ENCODE data around the gene OR52E5. TPM values are rescaled to one million over a fixed set of nuclear protein-coding genes. Genes with fewer than 3 reads are reported as not detected.

Gene OR52E5
- total RNA-seq, 1 experiment from 2014 or later = not detected

GRCh38 chr11:5941951-5942350, 48.9 kb downstream of the OR52E5 start, which contains the start of gene OR56A3:
OR56A3 (plus strand) TSS chr11:5942251; CDS start chr11:5947347, 5,096 bp downstream.
- intact Hi-C loops (cut with micrococcal nuclease; ENCODE audit: unreplicated experiment) = no loop called here
- Mint-ChIP-seq H3K4me1 (ENCODE audit: low read depth, unreplicated experiment) (no peaks in the 10 kb centered on the region), H3K36me3 (ENCODE audit: insufficient read depth, unreplicated experiment) (no peaks in the 10 kb centered on the region), H3K9me3 (ENCODE audit: unreplicated experiment) (peaks cover 9% of the 10 kb centered on the region), H3K27me3 (ENCODE audit: insufficient read depth, unreplicated experiment) (peaks cover 13% of the 10 kb centered on the region), H3K27ac (ENCODE audit: unreplicated experiment) (no peak within 1 kb of the TSS), H3K4me3 (ENCODE audit: unreplicated experiment) (no peak within 1 kb of the TSS)
- TF ChIP-seq CTCF (IDR thresholded peaks at IDR 0.05; ENCODE audit: insufficient read depth in 1 of 2, low read depth in 1 of 2, low read length in 1 of 2, severe bottlenecking in 1 of 2, unreplicated experiment in 1 of 2) = no peak
- no peaks in the 10 kb centered on the region for H3K9me3 ChIP-seq
- CTCF ChIA-PET = interaction anchor here (0.5 kb wide), 1 partner anchor 363 kb away, joined by 3 read pairs; no protein-coding TSS in a partner anchor
- no peaks in the 10 kb centered on the region for H3K27me3 ChIP-seq (replicated peaks; ENCODE audit: control insufficient read depth, insufficient read depth, low read length)
- DNase-seq = no peak
- H3K4me3 ChIP-seq (ENCODE audit: low read depth, low read length) = no peak within 1 kb of the TSS
- no TSS peak for BruUV-seq (replicated peaks)
- H3K4me1 ChIP-seq = no peaks in the 10 kb centered on the region
- POLR2A ChIA-PET = no interaction called here
- no peaks in the 10 kb centered on the region for H3K36me3 ChIP-seq (ENCODE audit: control insufficient read depth, insufficient read depth, low read length)

Other genes with a start within 250 kb of the OR52E5 start
- gene TRIM5, start 208.1 kb upstream of the OR52E5 start, total RNA-seq (2022) = 21.9 and 25.2 TPM in 2 replicates
- gene TRIM22, start 203.4 kb upstream of the OR52E5 start, total RNA-seq (2022) = 0.58 TPM in 1 of 2 replicates, not detected in the other
- gene OR56B1, start 156.8 kb upstream of the OR52E5 start, total RNA-seq (2022) = not detected in 2 replicates
- not detected in 2 replicates for gene OR52N4, start 139.0 kb upstream of the OR52E5 start, total RNA-seq (2022)
- gene OR52N5, start 109.9 kb upstream of the OR52E5 start, total RNA-seq (2022) = not detected in 2 replicates
- not detected in 2 replicates for gene OR52N1, start 101.9 kb upstream of the OR52E5 start, total RNA-seq (2022)
- gene OR52N2, start 84.3 kb upstream of the OR52E5 start, total RNA-seq (2022) = not detected in 2 replicates
- gene OR52E6, start 51.3 kb upstream of the OR52E5 start, total RNA-seq (2022) = not detected in 2 replicates
- not detected in 2 replicates for gene OR52E8, start 35.5 kb upstream of the OR52E5 start, total RNA-seq (2022)
- gene OR52E4, start 12.6 kb upstream of the OR52E5 start, total RNA-seq (2022) = not detected in 2 replicates
- gene OR56A3, start 49.0 kb downstream of the OR52E5 start, total RNA-seq (2022) = not detected in 2 replicates
- gene OR56A5, start 75.3 kb downstream of the OR52E5 start, total RNA-seq (2022) = not detected in 2 replicates
- gene OR52L1, start 93.8 kb downstream of the OR52E5 start, total RNA-seq (2022) = not detected in 2 replicates
- gene OR56A4, start 113.7 kb downstream of the OR52E5 start, total RNA-seq (2022) = not detected in 2 replicates
- gene OR56A1, start 137.6 kb downstream of the OR52E5 start, total RNA-seq (2022) = not detected in 2 replicates
- not detected in 2 replicates for gene OR56B4, start 214.5 kb downstream of the OR52E5 start, total RNA-seq (2022)